Body of pancreas (tissue), 4 donors: ENCODE measurements around the gene RAB40C.

Experiments used
- CTCF ChIP-seq, 7 experiments: fragments of 450-650 bp in 4 of 7; fragments of 200-600 bp in 3 of 7; sonication (generic) in 3 of 7; IDR thresholded peaks; one replicate each; pipeline ENCODE4 v1.5.1; 2016 to 2019; ENCODE audit warnings: antibody characterized with exemption in 7 of 7
- POLR2A ChIP-seq, 3 donors: fragments of 450-650 bp; IDR thresholded peaks; one replicate each; pipeline ENCODE4 v1.6.1; 2016; ENCODE audit warnings: antibody characterized with exemption in 3 of 3, mild to moderate bottlenecking in 2 of 3

- TF ChIP-seq CTCF (IDR thresholded peaks at IDR 0.05) (no peak), POLR2A (IDR thresholded peaks at IDR 0.05) (no peak)
These were observed 30.3 kb upstream of the RAB40C start for GRCh38 chr16:559411-560203.
